Measurements from ENCODE around the gene MSGN1. TPM values are rescaled to one million over a fixed set of nuclear protein-coding genes. Genes with fewer than 3 reads are reported as not detected.
"Not testable (repeated sequence)": the region's sequence is repeated elsewhere in the genome, so short reads cannot be mapped to it uniquely, and the experiment has no call there.

MSGN1 gene
- total RNA-seq, 4 donors from 2014 or later, result not detected

GRCh38 chr2:17815468-17816184 is 634 bp upstream of the MSGN1 start:
- H3K27ac ChIP-seq, result no peak overlapping the region
- no peaks in the 10 kb centered on the region for H3K27me3 ChIP-seq
- H3K4me3 ChIP-seq, result no peak overlapping the region
- H3K4me1 ChIP-seq, result peaks cover 0 to 6% (median 0%) of the 10 kb centered on the region in 4 donors
- no peak for TF ChIP-seq POLR2A (IDR thresholded peaks at IDR 0.05)
- TF ChIP-seq CTCF (IDR thresholded peaks at IDR 0.05), result no peak
- no peak for DNase-seq
- H3K36me3 ChIP-seq, result no peaks in the 10 kb centered on the region
- H3K9me3 ChIP-seq, result no peaks in the 10 kb centered on the region

- Histone ChIP-seq H3K27ac (no peak overlapping the region), H3K27me3 (no peaks in the 10 kb centered on the region), H3K4me1 (no peaks in the 10 kb centered on the region), H3K36me3 (no peaks in the 10 kb centered on the region), H3K4me3 (no peak overlapping the region), H3K9me3 (no peaks in the 10 kb centered on the region)
- no peak for DNase-seq
- TF ChIP-seq POLR2A (IDR thresholded peaks at IDR 0.05) (no peak), CTCF (IDR thresholded peaks at IDR 0.05) (no peak)
These were observed 2.1 kb downstream of the MSGN1 start for GRCh38 chr2:17818235-17818815.

GRCh38 chr2:17821080-17821479 is 4.8 kb downstream of the MSGN1 start:
- Histone ChIP-seq H3K27me3 (no peaks in the 10 kb centered on the region), H3K9me3 (no peaks in the 10 kb centered on the region), H3K4me3 (no peak overlapping the region), H3K4me1 (no peaks in the 10 kb centered on the region), H3K27ac (no peak overlapping the region), H3K36me3 (no peaks in the 10 kb centered on the region)
- no peak for DNase-seq
- TF ChIP-seq POLR2A (IDR thresholded peaks at IDR 0.05), result no peak
- no peak for TF ChIP-seq CTCF (IDR thresholded peaks at IDR 0.05)

GRCh38 chr2:17821535-17822444 is 5.5 kb downstream of the MSGN1 start:
- Histone ChIP-seq H3K27ac (peak overlapping the region in 1 of 4 donors; percentile 38), H3K4me1 (no peaks in the 10 kb centered on the region), H3K36me3 (no peaks in the 10 kb centered on the region), H3K9me3 (no peaks in the 10 kb centered on the region), H3K27me3 (no peaks in the 10 kb centered on the region), H3K4me3 (no peak overlapping the region)
- TF ChIP-seq POLR2A (IDR thresholded peaks at IDR 0.05) (no peak), CTCF (IDR thresholded peaks at IDR 0.05) (no peak)
- no peak for DNase-seq

- Histone ChIP-seq H3K27me3 (no peaks in the 10 kb centered on the region), H3K36me3 (no peaks in the 10 kb centered on the region), H3K9me3 (no peaks in the 10 kb centered on the region), H3K27ac (no peak overlapping the region), H3K4me3 (no peak overlapping the region), H3K4me1 (no peaks in the 10 kb centered on the region)
- TF ChIP-seq CTCF (IDR thresholded peaks at IDR 0.05) (no peak), POLR2A (IDR thresholded peaks at IDR 0.05) (no peak)
- DNase-seq, result no peak
These were observed 6.3 kb downstream of the MSGN1 start for GRCh38 chr2:17822445-17823117.

- H3K9me3 ChIP-seq, H3K4me3 ChIP-seq, H3K4me1 ChIP-seq, H3K27ac ChIP-seq, H3K36me3 ChIP-seq, DNase-seq, H3K27me3 ChIP-seq: not testable (repeated sequence)
These were observed 7.4 kb downstream of the MSGN1 start for GRCh38 chr2:17823646-17824045.

Measured in Peyer's patch (tissue), 4 donors.